ENCODE results near the gene RNASE11. TPM values are rescaled to one million over a fixed set of nuclear protein-coding genes. Genes with fewer than 3 reads are reported as not detected.

Gene RNASE11
- total RNA-seq (not detected in 2 replicates), polyA plus RNA-seq (not detected in 2 replicates), polyA minus RNA-seq (not detected in 2 replicates)
- not detected for total RNA-seq (2013)

DNA sequence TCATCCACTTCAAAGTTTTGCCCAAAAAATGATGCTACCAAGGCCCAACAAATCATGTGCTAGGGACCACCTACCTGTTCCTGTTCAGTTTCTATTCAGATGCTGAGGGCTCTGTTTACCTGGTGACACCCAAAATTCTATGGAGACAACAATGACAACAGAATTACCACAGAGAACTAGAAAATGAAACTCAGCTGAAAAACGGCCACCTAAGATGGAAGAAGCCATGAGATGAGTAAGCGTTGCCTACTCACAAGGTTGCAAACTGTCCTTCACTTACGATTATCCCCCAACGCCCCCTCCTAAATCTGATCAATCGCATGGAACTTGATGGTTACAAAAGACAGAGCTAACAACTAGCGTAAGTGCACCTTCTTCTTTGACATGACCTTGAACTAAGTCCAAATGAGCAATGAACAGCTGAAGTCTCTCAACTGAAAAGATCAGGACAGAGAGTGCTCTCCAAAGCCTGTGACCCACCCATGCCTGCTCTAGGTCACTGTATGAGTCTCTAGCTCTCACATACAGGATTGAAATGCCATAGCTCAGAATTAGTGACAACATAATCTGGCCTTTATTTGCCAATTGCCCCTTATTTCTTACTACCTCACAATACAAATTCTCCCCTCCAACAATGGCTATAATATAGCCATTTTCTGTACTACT is at the start of gene RNASE11:
Gene RNASE11, minus strand, starts transcription at position 513 of the 666 bp plus-strand sequence.
- DNase-seq: no peak
- Mint-ChIP-seq H3K27ac (no peak within 1 kb of the TSS), H3K4me3 (no peak within 1 kb of the TSS), H3K4me1 (no peaks in the 10 kb centered on the region), H3K9me3 (ENCODE audit: insufficient read depth) (peaks cover 5% of the 10 kb centered on the region), H3K27me3 (peaks cover 43% of the 10 kb centered on the region)
- Histone ChIP-seq H4K20me1 (ENCODE audit: control insufficient read depth, insufficient read depth, low read length, poor library complexity, severe bottlenecking) (no peaks in the 10 kb centered on the region), H3K4me1 (ENCODE audit: control insufficient read depth in 2 of 2, insufficient read depth in 2 of 2, low read length in 2 of 2) (no peaks in the 10 kb centered on the region), H3K27me3 (replicated peaks in 1 of 4; ENCODE audit: control extremely low read depth in 1 of 4, control insufficient read depth in 3 of 4, insufficient read depth in 4 of 4, low read length in 3 of 4) (peaks cover 0 to 4% (median 0%) of the 10 kb centered on the region in 4 experiments), H3K4me2 (replicated peaks; ENCODE audit: low read depth, low read length, poor library complexity, severe bottlenecking) (no peak within 1 kb of the TSS), H3K36me3 (replicated peaks in 1 of 2; ENCODE audit: control extremely low read depth in 1 of 2, control insufficient read depth in 1 of 2, extremely low read depth in 1 of 2, insufficient read depth in 2 of 2, low read length in 1 of 2) (no peaks in the 10 kb centered on the region), H3K4me3 (ENCODE audit: control extremely low read depth in 1 of 5, extremely low read depth in 1 of 5, insufficient read depth in 1 of 5, low read depth in 2 of 5, low read length in 4 of 5) (no peak within 1 kb of the TSS), H3K9me3 (ENCODE audit: control extremely low read depth in 1 of 3, control insufficient read depth in 2 of 3, insufficient read depth in 1 of 3, low read length in 2 of 3) (no peaks in the 10 kb centered on the region), H3K9ac (ENCODE audit: low read length) (no peak within 1 kb of the TSS), H3K27ac (ENCODE audit: low read length in 2 of 2) (no peak within 1 kb of the TSS), H3K79me2 (ENCODE audit: control insufficient read depth, insufficient read depth, low read length) (no peaks in the 10 kb centered on the region), H2AFZ (ENCODE audit: insufficient read depth, low read depth, low read length, poor library complexity, severe bottlenecking) (no peak within 1 kb of the TSS)
- TF ChIP-seq, protein P1, sequence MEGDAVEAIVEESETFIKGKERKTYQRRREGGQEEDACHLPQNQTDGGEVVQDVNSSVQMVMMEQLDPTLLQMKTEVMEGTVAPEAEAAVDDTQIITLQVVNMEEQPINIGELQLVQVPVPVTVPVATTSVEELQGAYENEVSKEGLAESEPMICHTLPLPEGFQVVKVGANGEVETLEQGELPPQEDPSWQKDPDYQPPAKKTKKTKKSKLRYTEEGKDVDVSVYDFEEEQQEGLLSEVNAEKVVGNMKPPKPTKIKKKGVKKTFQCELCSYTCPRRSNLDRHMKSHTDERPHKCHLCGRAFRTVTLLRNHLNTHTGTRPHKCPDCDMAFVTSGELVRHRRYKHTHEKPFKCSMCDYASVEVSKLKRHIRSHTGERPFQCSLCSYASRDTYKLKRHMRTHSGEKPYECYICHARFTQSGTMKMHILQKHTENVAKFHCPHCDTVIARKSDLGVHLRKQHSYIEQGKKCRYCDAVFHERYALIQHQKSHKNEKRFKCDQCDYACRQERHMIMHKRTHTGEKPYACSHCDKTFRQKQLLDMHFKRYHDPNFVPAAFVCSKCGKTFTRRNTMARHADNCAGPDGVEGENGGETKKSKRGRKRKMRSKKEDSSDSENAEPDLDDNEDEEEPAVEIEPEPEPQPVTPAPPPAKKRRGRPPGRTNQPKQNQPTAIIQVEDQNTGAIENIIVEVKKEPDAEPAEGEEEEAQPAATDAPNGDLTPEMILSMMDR (IDR thresholded peaks at IDR 0.05): no peak
- TF ChIP-seq EZH2 (IDR thresholded peaks at IDR 0.05; ENCODE audit: borderline replicate concordance, insufficient read depth, low read depth, low read length, poor library complexity, severe bottlenecking): no peak
- 87% methylated on average over 6 of the region's 6 CpGs for WGBS (ENCODE audit: insufficient coverage)
- ChIA-PET POLR2A (no interaction called here), CTCF (interaction anchor here (1.1 kb wide), 1 partner anchor 172 kb away, joined by 5 read pairs; no protein-coding TSS in a partner anchor)
- intact Hi-C loops (cut with micrococcal nuclease): no loop called here
- ATAC-seq (ENCODE audit: low read depth): no peak
